ENCODE measurements around the gene TMEM80.
"Not testable (repeated sequence)": the region's sequence is repeated elsewhere in the genome, so short reads cannot be mapped to it uniquely, and the experiment has no call there.

Gene TMEM80

DNA sequence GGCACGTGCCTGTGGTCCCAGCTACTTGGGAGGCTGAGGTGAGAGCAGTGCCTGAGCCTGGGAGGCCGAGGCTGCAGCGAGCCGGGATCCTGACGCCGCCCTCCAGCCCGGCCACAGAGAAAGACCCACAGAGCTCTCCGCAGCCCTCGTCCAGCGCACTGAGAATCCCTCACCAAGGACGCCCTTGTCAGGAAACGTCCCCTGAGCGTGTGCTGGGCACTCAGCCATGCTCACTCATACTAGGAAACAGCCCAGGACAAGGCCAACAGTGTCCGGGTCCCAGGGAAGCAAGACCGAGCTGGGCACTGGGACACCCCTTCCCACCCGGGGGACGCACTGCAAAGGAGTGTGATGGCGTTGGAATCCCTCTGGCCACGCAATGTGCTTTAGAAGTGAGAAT, 15.1 kb upstream of the TMEM80 start:
- no peak for FAIRE-seq

DNA sequence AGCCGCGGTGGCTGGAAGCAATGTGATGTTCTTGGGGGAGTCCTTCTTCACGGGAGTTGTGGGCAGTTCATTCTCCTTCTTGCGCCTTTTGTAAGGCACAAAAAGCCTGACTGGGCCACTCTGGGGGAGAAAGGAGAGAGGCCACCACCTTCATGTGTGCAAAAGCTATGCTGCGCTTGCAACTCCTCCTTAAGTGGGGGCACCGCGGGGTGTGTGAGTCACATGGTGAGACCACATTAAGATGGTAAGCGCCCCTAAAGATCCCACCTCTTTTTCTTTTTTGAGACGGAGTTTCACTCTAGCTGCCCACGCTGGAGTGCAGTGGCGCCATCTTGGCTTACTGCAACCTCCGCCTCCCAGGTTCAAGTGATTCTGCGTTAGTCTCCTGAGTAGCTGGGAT, 14.6 kb upstream of the TMEM80 start:
- FAIRE-seq: no peak

DNA sequence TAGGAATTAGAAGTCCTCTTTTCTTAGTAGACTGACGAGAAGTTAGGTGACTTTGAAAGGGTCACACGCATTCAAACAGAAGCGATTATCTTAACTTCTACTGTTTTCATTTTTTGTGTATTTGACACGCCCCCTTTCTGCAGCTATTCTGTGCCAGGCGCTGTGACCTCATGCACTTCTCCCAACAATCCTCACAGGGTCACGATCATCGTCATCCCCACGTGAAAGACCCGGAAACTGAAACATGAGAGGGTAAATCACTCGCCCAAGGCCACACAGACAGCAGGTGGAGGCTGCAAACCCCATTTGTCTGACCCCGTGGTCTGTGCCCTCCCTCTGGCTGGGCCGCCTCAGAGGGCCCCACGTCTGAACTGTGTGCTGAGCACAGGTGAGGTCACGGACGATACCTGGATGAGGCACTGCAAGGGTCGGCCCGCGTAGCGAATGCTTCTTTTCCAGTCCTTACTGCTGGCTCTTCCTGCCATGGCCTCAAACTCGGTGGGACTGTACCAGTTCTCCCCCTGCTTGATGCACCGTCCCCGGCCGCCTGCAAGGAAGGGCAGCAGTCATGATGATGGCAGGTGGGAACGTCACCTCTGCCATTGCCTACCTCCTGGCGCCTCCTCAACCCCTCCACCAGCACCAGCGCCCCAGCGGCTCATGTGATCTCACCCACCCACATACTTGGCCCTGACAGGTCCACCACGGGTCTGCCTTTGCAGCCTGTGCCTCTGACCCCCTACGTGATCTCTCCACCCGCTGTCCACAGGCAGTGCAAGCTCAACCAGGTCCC, 9.0 kb upstream of the TMEM80 start:
- no peak for FAIRE-seq

GRCh38 chr11:687751-688150, 7.9 kb upstream of the TMEM80 start:
- FAIRE-seq: no peak

DNA sequence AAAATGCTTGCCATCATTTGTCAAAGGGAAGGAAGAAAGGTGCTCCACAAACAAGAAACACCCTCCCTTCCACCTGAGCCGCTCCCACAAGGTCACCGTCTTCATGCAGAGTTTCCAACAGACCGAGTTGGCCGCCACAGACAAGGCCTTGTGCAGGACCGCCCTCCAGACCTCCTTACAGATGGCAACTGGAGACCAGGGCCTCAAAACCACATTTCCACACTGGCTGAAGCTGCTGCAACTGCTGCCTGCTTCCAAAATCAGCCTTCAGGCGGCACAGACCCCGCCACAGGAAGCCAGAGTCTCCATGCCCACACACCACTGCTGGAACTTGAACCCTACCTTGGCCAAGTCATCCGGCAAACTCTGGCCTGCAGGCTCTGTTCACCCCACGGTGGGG, 6.9 kb upstream of the TMEM80 start:
- no peak for FAIRE-seq

- FAIRE-seq: no peak
Measured at GRCh38 chr11:689625-690024, 6.0 kb upstream of the TMEM80 start.

DNA sequence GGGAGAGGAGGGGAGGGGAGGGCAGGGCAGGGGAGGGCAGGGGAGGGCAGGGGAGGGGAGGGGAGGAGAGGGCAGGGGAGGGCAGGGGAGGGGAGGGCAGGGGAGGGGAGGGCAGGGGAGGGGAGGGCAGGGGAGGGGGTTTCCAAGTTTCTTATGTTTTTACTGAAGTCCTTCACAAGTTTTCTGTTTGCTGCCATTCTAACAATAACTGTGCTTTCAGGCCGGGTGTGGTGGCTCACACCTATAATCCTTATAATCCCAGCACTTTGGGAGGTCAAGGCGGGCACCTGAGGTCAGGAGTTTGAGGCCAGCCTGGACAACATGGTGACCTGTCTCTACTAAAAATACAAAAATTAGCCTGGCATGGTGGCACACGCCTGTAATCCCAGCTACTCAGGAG, 5.4 kb upstream of the TMEM80 start:
- FAIRE-seq: not testable (repeated sequence)

- FAIRE-seq: no peak
Measured at GRCh38 chr11:690738-691633, 4.6 kb upstream of the TMEM80 start.

GRCh38 chr11:691710-692590, 3.7 kb upstream of the TMEM80 start:
- FAIRE-seq: no peak

GRCh38 chr11:692824-693414, 2.7 kb upstream of the TMEM80 start:
- FAIRE-seq: no peak

DNA sequence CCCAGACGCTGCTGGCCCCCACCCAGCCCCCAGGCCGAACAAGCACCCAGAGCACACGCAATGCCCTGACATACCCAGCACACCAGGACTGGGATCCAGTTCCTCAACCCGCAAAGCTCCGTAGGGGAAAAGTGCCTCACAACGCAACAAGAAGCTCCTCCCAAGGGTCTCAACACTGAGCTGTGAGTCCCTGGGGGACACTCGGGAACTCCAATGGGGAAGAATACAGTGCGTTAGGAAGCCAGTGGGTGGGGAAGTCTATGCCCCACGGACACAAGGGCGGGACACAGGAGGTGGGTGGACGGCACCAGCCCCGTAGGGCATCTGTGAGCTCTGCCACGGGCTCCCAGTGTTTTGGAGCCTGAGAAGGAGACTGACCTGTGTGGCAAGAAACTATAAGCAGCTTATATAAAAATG, 2.2 kb upstream of the TMEM80 start:
- no peak for FAIRE-seq

DNA sequence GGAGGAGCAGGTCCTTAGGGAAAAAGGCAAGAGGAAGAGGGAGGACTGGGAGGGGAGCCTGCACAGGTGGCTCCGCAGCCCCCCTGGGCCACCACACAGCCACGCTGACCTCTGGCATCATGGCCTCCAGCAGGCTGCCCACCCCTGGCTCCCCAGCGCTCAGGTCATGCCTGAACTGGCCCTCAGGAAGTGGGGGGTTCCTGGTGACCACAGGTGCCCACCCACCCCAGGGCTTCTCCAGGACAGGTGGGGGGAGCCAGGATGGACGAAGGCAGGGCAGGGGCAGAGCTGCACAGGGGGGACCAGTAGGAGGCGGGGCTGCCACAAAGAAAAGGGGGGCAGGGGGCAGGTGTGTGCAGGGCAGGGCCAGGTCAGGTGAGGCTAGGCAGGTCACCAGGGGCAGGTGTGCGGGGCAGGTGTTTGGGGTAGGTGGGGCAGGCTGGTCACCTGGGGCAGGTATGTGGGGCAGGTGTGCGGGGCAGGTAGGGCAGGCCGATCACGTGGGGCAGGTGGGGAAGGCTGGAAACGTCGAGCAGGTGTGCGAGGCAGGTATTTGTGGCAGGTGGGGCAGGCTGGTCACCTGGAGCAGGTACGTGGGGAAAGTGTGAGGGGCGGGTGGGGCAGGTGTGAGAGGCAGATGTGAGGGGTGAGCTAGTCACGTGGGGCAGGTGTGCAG, 1.6 kb upstream of the TMEM80 start:
- no peak for FAIRE-seq

DNA sequence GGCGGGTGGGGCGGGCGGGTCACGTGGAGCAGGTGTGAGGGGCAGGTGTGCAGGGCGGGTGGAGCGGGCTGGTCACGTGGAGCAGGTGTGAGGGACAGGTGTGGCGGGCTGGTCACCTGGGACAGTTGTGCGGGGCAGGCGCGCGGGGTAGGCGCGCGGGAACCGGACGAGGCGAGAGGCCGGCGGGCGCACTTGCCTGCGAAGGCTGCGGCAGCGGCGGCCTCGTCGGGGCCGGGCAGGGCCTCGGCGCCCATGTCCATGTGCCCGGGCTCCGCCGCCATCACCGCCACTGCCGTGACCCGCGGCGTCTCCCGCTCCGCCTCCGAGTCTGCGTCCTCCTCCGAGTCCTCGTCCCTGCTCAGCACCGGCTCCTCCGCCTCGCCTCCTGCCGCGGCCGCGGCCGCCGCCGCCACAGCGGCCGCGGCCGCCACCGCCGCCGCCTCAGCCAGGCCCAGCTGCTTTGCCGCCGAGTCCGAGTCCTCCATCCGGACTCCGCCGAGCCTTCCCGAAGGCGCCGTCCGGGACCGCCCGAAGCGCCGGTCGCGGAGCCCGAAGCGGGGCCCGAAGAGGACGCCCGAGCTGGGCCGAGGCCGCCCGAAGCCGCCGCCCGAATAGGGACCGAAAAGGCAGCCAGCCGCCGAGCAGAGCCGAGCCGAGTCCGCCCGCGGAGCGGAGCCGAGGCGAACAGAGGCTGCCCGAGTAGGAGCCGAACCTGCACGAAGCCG, 891 bp upstream of the TMEM80 start, which contains the start of gene DEAF1:
DEAF1 (minus strand) TSS at position 660 of the 725 bp plus-strand sequence; CDS start at position 485, 175 bp downstream.
- FAIRE-seq: peak; percentile 98

- no peak for FAIRE-seq
Measured at GRCh38 chr11:695288-695537, 403 bp upstream of the TMEM80 start.

DNA sequence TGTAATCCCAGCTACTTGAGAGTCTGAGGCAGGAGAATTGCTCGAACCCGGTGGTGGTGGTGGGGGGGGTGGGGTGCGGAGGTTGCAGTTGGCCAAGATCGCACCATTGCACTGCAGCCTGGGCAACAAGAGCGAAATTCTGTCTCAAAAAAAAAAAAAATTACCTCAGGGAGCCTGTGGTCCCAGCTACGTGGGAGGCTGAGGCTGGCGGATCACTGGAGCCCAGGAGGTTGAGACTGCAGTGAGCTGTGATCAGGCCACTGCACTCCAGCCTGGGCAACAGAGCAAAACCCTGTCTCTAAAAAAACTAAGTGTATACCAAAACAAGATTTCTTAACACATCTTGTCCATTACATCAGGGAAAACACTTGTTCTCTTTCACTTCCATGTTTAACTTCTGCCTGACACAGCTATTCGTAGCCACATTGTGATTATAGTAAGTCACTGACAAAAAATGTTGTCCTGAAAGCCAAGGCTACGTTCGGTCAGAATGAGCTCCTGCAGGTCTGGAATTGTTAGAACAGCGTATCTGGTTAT, 1.4 kb downstream of the TMEM80 start:
- FAIRE-seq: peak; percentile 69

GRCh38 chr11:697811-698311, 2.2 kb downstream of the TMEM80 start:
- FAIRE-seq: no peak

DNA sequence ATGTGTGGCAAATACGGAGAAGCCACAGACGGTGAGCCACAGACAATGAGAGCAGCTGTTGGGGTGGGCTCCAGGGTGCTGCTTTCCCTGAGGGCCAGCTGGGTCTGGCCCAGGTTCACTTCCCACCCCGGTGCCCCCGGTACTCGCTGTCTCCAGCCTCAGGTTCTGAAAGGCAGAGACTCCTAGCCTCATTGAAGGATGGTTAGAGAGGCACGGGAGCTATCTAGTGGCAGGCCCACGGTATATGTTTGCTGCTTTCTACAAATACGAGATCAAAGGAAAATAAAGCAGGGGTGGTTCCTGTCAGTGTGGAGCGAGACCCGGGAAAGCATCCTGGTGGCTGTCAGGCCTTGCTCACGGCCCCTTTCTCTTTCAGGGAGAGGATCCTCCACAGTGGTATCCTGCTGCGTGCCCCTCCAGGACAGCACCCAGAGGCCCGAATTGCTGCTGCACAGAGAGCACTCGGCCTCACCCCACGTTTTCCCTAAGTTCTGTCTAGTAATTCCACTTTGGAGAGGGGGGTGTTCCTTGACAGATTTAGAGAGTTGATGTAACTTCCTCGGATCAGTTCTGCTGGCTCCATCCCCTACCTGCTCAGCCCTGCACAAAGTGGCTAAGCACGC, 3.0 kb downstream of the TMEM80 start:
- no peak for FAIRE-seq

- no peak for FAIRE-seq
Measured at GRCh38 chr11:699116-699508, 3.5 kb downstream of the TMEM80 start.

- no peak for FAIRE-seq
Measured at GRCh38 chr11:699753-700152, 4.1 kb downstream of the TMEM80 start.

DNA sequence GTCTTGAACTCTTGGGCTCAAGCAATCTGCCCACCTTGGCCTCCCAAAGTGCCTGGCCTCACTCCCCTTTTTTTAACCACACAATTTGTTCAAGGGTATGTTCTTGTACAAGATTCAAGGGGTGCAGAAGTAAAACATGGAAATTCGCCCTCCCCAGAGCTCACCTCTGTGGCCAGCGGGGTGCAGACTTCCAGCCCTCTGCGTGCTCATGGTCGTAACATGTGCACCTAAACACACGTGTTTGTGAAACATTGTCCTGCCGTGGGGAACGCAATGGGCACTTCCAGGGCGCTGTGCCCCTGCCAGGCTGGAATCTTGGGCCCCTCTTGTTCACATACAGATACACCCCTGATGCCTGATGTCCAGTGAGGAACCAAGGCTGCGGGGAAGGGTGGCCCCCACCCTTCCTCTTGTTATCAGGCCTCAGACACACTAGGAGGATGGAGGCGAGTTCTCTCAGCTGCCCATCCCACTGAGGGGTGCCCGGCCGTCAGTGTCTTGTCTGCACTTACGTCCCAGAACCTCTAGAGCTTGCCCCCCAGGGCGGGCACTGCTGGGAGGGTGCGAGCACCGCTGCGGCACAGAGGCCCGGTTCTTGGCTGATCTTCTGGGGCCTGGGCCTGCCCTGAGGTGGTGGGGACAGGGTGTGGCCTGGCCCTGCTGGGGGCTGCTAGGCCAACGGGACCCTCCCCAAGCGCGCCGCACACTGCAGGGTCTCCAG, 6.3 kb downstream of the TMEM80 start:
- FAIRE-seq: no peak

Measured in G401.6 (cell line).